ENCODE data around the gene DHX8. TPM values are rescaled to one million over a fixed set of nuclear protein-coding genes. Genes with fewer than 3 reads are reported as not detected.
A peak's percentile ranks its signal among the peaks of the same experiment; 100 is the strongest.

Gene DHX8
- total RNA-seq, 1 donor from 2014 or later = 63.4 TPM

DNA sequence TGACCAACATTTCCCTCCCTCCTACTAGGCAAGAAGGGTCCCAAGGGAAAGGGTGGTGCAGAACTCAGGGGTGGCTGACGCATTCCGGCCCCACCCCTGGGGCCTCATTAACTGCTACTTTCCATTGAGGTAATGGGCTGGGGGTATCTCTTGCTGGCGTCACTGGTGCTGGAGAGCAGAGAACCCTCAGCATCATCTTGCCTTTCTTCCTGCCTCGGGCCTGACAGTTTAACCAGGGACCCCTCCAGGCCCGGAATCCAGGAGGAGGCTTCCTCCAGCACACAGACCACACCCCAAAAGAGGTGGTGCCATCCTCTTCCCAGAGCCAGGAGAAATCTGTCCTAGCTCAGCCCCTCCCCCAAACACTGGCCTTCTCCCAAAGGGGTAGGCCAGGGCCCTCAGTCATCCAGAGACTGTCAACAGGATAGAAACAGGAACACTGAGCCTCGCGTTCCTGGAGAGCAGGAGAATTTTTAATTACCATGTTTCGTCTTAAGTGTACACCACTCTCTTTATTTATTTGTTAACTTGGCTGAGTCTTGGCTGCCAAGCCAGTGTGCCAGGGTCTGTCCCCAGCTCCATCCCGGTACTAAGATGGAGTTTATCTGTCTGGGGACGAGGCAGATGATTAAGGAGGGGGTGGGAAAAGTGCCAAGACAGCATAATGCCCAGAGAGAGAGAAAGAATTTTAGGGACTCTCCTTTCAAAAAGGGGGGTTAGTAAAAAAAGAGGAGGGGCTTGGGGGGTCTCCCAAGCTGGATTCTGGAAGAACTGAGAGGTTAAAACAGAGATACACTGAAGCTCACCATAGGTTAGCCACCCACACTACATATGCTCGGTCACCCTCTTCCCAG is 57.3 kb downstream of the DHX8 start:
- Mint-ChIP-seq H3K36me3 (ENCODE audit: low read depth) (no peaks in the 10 kb centered on the region), H3K9me3 (no peaks in the 10 kb centered on the region), H3K27me3 (peaks cover 22% of the 10 kb centered on the region), H3K4me3 (no peak overlapping the region), H3K27ac (no peak overlapping the region), H3K4me1 (peaks cover 11% of the 10 kb centered on the region)
- TF ChIP-seq, protein P1, sequence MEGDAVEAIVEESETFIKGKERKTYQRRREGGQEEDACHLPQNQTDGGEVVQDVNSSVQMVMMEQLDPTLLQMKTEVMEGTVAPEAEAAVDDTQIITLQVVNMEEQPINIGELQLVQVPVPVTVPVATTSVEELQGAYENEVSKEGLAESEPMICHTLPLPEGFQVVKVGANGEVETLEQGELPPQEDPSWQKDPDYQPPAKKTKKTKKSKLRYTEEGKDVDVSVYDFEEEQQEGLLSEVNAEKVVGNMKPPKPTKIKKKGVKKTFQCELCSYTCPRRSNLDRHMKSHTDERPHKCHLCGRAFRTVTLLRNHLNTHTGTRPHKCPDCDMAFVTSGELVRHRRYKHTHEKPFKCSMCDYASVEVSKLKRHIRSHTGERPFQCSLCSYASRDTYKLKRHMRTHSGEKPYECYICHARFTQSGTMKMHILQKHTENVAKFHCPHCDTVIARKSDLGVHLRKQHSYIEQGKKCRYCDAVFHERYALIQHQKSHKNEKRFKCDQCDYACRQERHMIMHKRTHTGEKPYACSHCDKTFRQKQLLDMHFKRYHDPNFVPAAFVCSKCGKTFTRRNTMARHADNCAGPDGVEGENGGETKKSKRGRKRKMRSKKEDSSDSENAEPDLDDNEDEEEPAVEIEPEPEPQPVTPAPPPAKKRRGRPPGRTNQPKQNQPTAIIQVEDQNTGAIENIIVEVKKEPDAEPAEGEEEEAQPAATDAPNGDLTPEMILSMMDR (IDR thresholded peaks at IDR 0.05) = no peak
- intact Hi-C loops (cut with micrococcal nuclease) = no loop called here
- no peak for ATAC-seq (ENCODE audit: low read depth)
- no peak for DNase-seq
- POLR2A ChIA-PET = interaction anchor here (0.6 kb wide), 1 partner anchor 16 kb away, joined by 8 read pairs; no protein-coding TSS in a partner anchor
- CTCF ChIA-PET = interaction anchor here (1.2 kb wide), 1 partner anchor 35 kb away, joined by 3 read pairs; no protein-coding TSS in a partner anchor

DNA sequence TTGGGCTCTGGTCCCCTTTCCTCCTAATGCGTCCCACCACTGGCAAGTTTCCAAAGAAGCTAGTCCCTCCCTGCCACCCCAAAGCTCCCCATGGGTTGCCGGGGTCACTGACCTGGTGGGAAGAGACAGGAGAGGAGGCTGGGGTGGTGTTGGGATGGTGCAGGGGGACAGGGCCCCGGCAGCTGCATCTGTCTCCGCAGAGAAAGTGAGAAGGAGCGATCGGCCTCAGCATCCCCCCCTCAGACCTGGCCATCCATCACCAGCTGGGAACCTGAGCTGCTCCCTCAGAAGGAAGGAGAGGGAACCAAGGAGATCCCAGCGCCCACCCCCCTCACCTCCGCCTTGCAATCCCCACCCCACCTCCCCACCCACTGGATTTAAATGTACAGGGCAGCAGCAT is 59.1 kb downstream of the DHX8 start:
- DNase-seq = no peak
- intact Hi-C loops (cut with micrococcal nuclease) = no loop called here
- H3K4me1 Mint-ChIP-seq = peaks cover 20% of the 10 kb centered on the region
- ATAC-seq (ENCODE audit: low read depth) = no peak
- peaks cover 30% of the 10 kb centered on the region for H3K27me3 Mint-ChIP-seq
- H3K9me3 Mint-ChIP-seq = no peaks in the 10 kb centered on the region
- no peaks in the 10 kb centered on the region for H3K36me3 Mint-ChIP-seq (ENCODE audit: low read depth)
- no peak overlapping the region for H3K27ac Mint-ChIP-seq
- no peak overlapping the region for H3K4me3 Mint-ChIP-seq
- ChIA-PET CTCF (no interaction called here), POLR2A (interaction anchor here (0.7 kb wide), 1 partner anchor 210 kb away, joined by 6 read pairs; no protein-coding TSS in a partner anchor)
- TF ChIP-seq, protein P1 (IDR thresholded peaks at IDR 0.05) = no peak

DNA sequence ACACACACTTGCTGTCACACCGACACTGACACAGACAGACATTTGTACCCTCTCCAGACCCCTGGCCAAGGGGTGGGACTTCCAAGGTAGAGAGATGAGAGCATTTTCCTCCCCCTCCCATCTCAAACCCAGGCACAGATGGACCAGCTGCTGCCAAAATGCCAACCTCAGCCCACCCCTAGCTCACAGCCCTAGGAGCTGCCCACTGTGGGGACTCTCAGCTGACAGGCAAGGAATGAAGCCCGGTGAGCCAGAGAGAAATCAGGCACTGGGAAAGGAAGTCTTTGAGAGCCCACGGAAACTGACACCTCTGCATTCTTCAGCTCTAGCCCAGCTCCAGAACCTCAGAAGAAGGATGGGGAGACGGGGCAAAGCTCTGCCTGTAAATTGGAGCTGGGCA is 59.5 kb downstream of the DHX8 start:
- Mint-ChIP-seq H3K27ac (no peak overlapping the region), H3K4me3 (no peak overlapping the region), H3K36me3 (ENCODE audit: low read depth) (no peaks in the 10 kb centered on the region), H3K9me3 (no peaks in the 10 kb centered on the region), H3K4me1 (peaks cover 20% of the 10 kb centered on the region), H3K27me3 (peaks cover 32% of the 10 kb centered on the region)
- POLR2A ChIA-PET = no interaction called here
- TF ChIP-seq, protein P1 (IDR thresholded peaks at IDR 0.05) = no peak
- DNase-seq = no peak
- CTCF ChIA-PET = interaction anchor here (0.6 kb wide), 1 partner anchor 36 kb away, joined by 3 read pairs; no protein-coding TSS in a partner anchor
- no peak for ATAC-seq (ENCODE audit: low read depth)
- intact Hi-C loops (cut with micrococcal nuclease) = no loop called here

DNA sequence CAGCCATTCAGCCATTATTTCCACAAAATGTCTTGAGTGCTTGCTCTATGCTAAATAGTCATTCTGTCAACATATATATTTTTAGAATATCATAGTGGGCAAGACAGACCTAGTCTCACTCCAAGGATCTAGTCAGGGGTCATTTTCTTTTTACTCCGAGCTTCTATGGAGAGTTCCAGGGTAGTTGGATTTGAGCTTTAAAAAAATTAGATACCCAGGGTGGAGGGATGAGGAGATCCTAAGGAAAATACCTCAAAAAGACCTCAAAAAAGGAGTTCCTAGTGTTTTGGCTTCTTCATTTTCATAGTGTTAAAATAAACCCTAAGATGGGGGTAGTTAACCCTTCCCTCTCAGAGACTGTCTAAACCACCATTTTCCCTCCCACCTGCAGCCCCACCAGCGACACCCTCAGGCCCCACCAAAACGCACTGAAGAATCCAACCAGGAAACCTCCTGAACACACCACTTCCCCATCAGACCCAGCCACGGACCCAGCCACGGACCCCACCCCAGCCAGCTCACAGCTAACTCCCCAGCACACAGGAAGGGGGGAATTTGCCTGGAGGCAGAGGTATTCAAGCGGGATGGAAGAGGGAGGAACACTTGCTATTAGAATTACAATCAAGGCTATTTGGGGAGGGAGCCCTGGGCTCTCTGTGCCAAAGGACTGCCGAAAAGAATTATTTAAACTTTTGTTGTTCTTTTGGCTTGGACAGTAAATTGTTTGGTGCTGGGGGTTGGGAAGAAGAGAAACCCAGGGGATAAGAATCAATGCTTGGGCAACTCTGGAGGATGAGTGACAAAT is 60.2 kb downstream of the DHX8 start:
- H3K27me3 Mint-ChIP-seq = peaks cover 34% of the 10 kb centered on the region
- H3K4me3 Mint-ChIP-seq = peak overlapping the region; percentile 9
- H3K9me3 Mint-ChIP-seq = no peaks in the 10 kb centered on the region
- DNase-seq (no peak), ATAC-seq (ENCODE audit: low read depth) (no peak)
- intact Hi-C loops (cut with micrococcal nuclease) = no loop called here
- peaks cover 20% of the 10 kb centered on the region for H3K4me1 Mint-ChIP-seq
- ChIA-PET POLR2A (no interaction called here), CTCF (interaction anchor here (0.6 kb wide), 1 partner anchor 35 kb away, joined by 3 read pairs; no protein-coding TSS in a partner anchor)
- no peak overlapping the region for H3K27ac Mint-ChIP-seq
- TF ChIP-seq, protein P1 (IDR thresholded peaks at IDR 0.05) = no peak
- H3K36me3 Mint-ChIP-seq (ENCODE audit: low read depth) = no peaks in the 10 kb centered on the region

DNA sequence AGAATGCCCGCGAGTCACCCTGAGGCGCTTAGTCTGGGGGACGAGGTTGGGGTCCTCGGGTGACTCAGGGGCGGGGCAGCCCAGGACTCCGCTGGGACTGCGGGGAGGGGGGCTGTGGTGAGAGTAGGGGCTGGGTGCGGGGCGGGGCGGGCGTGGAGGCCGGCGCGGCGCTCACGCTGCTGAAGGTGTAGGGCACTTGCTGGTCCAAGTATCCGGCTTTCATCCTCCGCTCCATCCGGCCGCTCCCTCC is 61.5 kb downstream of the DHX8 start:
- ChIA-PET CTCF (no interaction called here), POLR2A (interaction anchor here (0.6 to 0.7 kb wide), 2 partner anchors 235 to 519 kb away, joined by 3 read pairs; no protein-coding TSS in a partner anchor)
- Mint-ChIP-seq H3K4me3 (peak overlapping the region; percentile 82), H3K27me3 (peaks cover 45% of the 10 kb centered on the region), H3K27ac (no peak overlapping the region), H3K9me3 (no peaks in the 10 kb centered on the region), H3K4me1 (peaks cover 20% of the 10 kb centered on the region), H3K36me3 (ENCODE audit: low read depth) (no peaks in the 10 kb centered on the region)
- TF ChIP-seq, protein P1 (IDR thresholded peaks at IDR 0.05) = no peak
- ATAC-seq (ENCODE audit: low read depth) = peak; percentile 12
- DNase-seq = peak; percentile 41
- intact Hi-C loops (cut with micrococcal nuclease) = loop anchor here (1.0 kb wide), 1 partner anchor 62 kb away; the partner anchor contains the start of gene DHX8

All from activated B cell treated with CpG ODN at 0.5 μM for 24 hours (primary cell).